ENCODE results near the gene MLLT11.

GRCh38 chr1:151036356-151036755, 23.8 kb upstream of the MLLT11 start, which contains the start of gene BNIPL:
- no peak for TF ChIP-seq EZH2 (IDR thresholded peaks at IDR 0.05)
- TF ChIP-seq POLR2AphosphoS5 (IDR thresholded peaks at IDR 0.05; ENCODE audit: borderline replicate concordance, low read depth, low read length): no peak
- no peak for TF ChIP-seq FOXP2 (optimal IDR thresholded peaks at IDR 0.05; ENCODE audit: control extremely low read depth, extremely low read length, insufficient read depth)
